Pancreas (tissue), 10 donors: ENCODE results near the gene TREX2. TPM values are rescaled to one million over a fixed set of nuclear protein-coding genes. Genes with fewer than 3 reads are reported as not detected.

Experiments used
- ATAC-seq, 4 donors: fragments of 200-7000 bp; cut with Tn5 transposase; one replicate each; pipeline versions ENCODE4 v1.8.0 to v1.9.1; 2020; ENCODE audit warnings: mild to moderate bottlenecking in 4 of 4, moderate library complexity in 4 of 4
- DNase-seq, 6 donors: peaks; one replicate each; pipeline ENCODE4 v3.0.0-alpha.2; 2020
- FAIRE-seq: peaks from 2 replicates; lab custom pipeline; 2012; peaks lifted over from hg19 to GRCh38; lab: Jason Lieb, UNC
- H3K27ac ChIP-seq, 4 donors: fragments of 200-600 bp; sonication (generic); 1 replicate in 3 of 4; 2 replicates in 1 of 4; pipeline versions ENCODE4 v1.5.0 to v1.8.0; 2020
- H3K27me3 ChIP-seq, 4 donors: fragments of 200-600 bp; one replicate each; pipeline ENCODE4 v1.8.0; 2021
- H3K36me3 ChIP-seq, 3 donors: fragments of 200-600 bp; sonication (generic) in 1 of 3; one replicate each; pipeline versions ENCODE4 v1.5.0 to v1.8.0; 2020 to 2021
- H3K4me1 ChIP-seq, 3 donors: fragments of 200-600 bp; one replicate each; pipeline ENCODE4 v1.8.0; 2021
- H3K4me3 ChIP-seq, 4 donors: fragments of 200-600 bp; sonication (generic) in 2 of 4; one replicate each; pipeline versions ENCODE4 v1.5.0 to v1.8.0; 2020 to 2021
- H3K9me3 ChIP-seq, 4 donors: fragments of 200-600 bp; one replicate each; pipeline ENCODE4 v1.8.0; 2021
- CTCF ChIP-seq, 4 donors: fragments of 200-600 bp; sonication (generic) in 3 of 4; IDR thresholded peaks; one replicate each; pipeline versions ENCODE4 v1.5.0 to v1.8.0; 2021; ENCODE audit warnings: antibody characterized with exemption in 4 of 4
- WGBS, 2 donors: extraction: QIAGEN DNeasy Blood & Tissue Kit; methylation state at CpG; one replicate each; pipeline ENCODE4 v1.1.7; 2013; 5-methylcytosine and 5-hydroxymethylcytosine counted together
- intact Hi-C, 3 donors: fragments of 100-400 bp; cut with DNase I; formaldehyde crosslinking; loops; one replicate each; pipeline versions ENCODE4 v1.11.1 to v1.14.2; 2022
- polyA plus RNA-seq, 2 donors: library from polyadenylated mRNA; stranded (reverse); fragments of 200-250 nt; gene quantifications; one replicate each; pipeline ENCODE4 v1.2.3, GENCODE V29; 2013
- total RNA-seq, 6 donors: library from RNA; stranded (reverse); fragmentation: NEBNext Ultra II Directional in 4 of 6; extraction: Animal tissue kit (Norgen Biotek cat#: 25700) in 4 of 6; gene quantifications; one replicate each; pipeline versions ENCODE4 v1.2.1 to v1.2.4, GENCODE V29; 2021 to 2023
- donor health status: healthy with polysubstance abuse.
- donor health status: DM: no; HTN: no; CAD: no; lungs with moderate emphysema.
- donor health status: DM: no; HTN: no; CAD: no.
- donor health status: control.
- donor health status: control.
- donor health status: Bipolar disorder and iron deficiency.
- donor health status: DM: yes; HTN: yes; CAD: no.
- donor health status: DM: no; HTN: no; CAD: no.
- donor health status: DM: no; HTN: no; CAD: no.
- donor health status: DM: yes; HTN: yes; CAD: no.

The TREX2 gene
- total and polyA plus RNA-seq, 8 donors: 0.19 to 0.91 (median 0.55) TPM; not detected in 1

DNA sequence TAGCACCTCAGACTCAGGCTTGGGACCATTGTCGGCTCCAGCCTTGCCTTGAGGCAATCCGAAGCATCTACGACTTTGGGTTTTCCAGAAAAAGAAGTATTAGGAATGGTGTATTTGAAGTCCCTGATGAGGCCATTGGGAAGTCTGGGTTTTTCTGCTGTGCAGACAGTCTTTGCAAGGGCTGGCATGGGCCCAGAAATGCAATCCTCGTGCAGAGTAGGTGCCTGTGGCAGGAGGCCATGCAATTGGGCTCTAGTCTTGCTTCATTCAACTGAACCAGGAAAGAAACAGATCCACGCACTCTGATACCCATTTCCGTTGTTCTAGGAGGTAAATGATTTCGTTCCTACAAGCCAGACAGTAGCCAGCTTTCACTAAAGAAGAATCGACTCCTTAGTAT is 22.2 kb downstream of the TREX2 start:
- 74 to 84% methylated on average over 8 of the region's 8 CpGs for WGBS, 2 donors
- intact Hi-C loops: no loop called here
- Histone ChIP-seq H3K27me3 (peaks cover 0 to 4% (median 0%) of the 10 kb centered on the region in 4 donors), H3K36me3 (no peaks in the 10 kb centered on the region), H3K27ac (no peak overlapping the region), H3K4me3 (no peak overlapping the region), H3K4me1 (no peaks in the 10 kb centered on the region), H3K9me3 (no peaks in the 10 kb centered on the region)
- DNase-seq: no peak
- no peak for ATAC-seq
- TF ChIP-seq CTCF (IDR thresholded peaks at IDR 0.05): no peak
- no peak for FAIRE-seq

DNA sequence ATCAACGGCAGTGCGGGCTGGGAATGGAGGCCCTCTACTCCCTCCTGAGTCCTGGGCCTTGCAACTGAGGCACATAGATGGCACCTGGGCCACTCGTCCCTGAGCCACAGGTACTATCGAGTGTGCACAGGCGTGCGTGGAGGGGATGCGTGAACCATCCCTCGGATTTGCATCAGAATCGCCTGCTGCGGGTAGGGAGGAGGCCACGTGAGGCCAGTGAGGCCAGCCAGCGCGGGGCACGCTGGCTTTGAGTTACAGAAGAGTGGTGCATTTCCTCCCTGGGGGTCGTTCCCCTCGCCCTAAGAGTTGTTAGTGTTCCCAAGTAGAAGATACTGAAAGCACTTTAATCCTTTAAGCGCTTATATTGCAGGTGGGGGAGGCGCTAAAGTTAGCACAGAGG is 24.0 kb downstream of the TREX2 start:
- H3K4me3 ChIP-seq: no peak overlapping the region
- peaks cover 0 to 8% (median 3%) of the 10 kb centered on the region in 4 donors for H3K27me3 ChIP-seq
- no peaks in the 10 kb centered on the region for H3K4me1 ChIP-seq
- no peak for FAIRE-seq
- no peak for DNase-seq
- ATAC-seq: no peak
- H3K9me3 ChIP-seq: no peaks in the 10 kb centered on the region
- H3K36me3 ChIP-seq: no peaks in the 10 kb centered on the region
- H3K27ac ChIP-seq: no peak overlapping the region
- TF ChIP-seq CTCF (IDR thresholded peaks at IDR 0.05): no peak
- 85 to 91% methylated on average over 18 of the region's 18 CpGs for WGBS, 2 donors
- intact Hi-C loops: no loop called here

- intact Hi-C loops: no loop called here
- 94 to 95% methylated on average over 84 to 91 of the region's 91 CpGs for WGBS, 2 donors
- TF ChIP-seq CTCF (IDR thresholded peaks at IDR 0.05): no peak
- Histone ChIP-seq H3K4me1 (no peaks in the 10 kb centered on the region), H3K4me3 (no peak overlapping the region), H3K27ac (no peak overlapping the region), H3K27me3 (peaks cover 0 to 8% (median 3%) of the 10 kb centered on the region in 4 donors), H3K9me3 (no peaks in the 10 kb centered on the region), H3K36me3 (no peaks in the 10 kb centered on the region)
- FAIRE-seq (no peak), ATAC-seq (no peak), DNase-seq (peak in 1 of 6 donors; percentile 68)
These were observed 24.8 kb downstream of the TREX2 start for GRCh38 chrX:153420851-153421599.

GRCh38 chrX:153417637-153418036 is 28.2 kb downstream of the TREX2 start:
- peaks cover 0 to 7% (median 2%) of the 10 kb centered on the region in 4 donors for H3K27me3 ChIP-seq
- H3K4me3 ChIP-seq: no peak overlapping the region
- intact Hi-C loops: no loop called here

More at GRCh38 chrX:153417637-153418036, 28.2 kb downstream of the TREX2 start:
- no peak for TF ChIP-seq CTCF (IDR thresholded peaks at IDR 0.05)
- H3K36me3 ChIP-seq: no peaks in the 10 kb centered on the region
- FAIRE-seq: no peak
- WGBS, 2 donors: 80 to 90% methylated on average over 8 of the region's 8 CpGs
- no peak for ATAC-seq
- H3K9me3 ChIP-seq: no peaks in the 10 kb centered on the region
- no peak for DNase-seq
- H3K4me1 ChIP-seq: no peaks in the 10 kb centered on the region
- H3K27ac ChIP-seq: no peak overlapping the region
